ENCODE data around the gene ITGAV.

DNA sequence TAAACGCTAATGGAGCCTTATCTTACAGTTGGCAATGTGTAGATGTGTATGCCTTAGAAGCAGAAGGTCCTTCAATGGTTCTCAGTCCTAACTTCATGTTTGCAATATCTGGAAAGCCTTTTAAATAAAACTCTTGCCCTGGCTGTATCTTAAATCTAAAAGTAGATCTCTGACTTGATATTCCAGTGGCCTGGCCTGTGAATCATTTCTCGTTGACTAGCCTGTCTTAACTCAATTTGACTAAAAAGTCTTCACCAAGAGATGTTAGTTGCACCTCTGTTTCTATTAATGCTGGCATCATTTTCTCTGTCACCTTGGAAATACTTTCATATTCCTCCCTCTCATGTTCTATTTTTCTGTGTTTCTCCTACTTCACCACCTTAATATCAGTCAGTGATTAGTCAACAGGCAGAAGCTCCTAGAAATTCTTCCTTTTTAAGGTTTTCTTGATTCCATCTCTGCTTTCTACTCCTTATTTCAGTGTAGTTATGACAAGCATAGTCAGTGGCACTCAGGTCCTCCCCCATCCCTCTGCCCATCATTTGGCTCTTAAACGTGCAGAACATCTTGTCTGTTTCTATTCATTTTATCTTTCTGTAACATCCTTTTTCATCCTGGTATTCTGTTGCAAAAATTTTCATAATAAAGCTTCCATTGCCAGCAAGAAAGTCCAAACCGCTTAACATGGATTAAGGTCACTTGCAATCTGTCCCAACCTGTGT is 4.3 kb downstream of the ITGAV start:
- TF ChIP-seq, protein P1, sequence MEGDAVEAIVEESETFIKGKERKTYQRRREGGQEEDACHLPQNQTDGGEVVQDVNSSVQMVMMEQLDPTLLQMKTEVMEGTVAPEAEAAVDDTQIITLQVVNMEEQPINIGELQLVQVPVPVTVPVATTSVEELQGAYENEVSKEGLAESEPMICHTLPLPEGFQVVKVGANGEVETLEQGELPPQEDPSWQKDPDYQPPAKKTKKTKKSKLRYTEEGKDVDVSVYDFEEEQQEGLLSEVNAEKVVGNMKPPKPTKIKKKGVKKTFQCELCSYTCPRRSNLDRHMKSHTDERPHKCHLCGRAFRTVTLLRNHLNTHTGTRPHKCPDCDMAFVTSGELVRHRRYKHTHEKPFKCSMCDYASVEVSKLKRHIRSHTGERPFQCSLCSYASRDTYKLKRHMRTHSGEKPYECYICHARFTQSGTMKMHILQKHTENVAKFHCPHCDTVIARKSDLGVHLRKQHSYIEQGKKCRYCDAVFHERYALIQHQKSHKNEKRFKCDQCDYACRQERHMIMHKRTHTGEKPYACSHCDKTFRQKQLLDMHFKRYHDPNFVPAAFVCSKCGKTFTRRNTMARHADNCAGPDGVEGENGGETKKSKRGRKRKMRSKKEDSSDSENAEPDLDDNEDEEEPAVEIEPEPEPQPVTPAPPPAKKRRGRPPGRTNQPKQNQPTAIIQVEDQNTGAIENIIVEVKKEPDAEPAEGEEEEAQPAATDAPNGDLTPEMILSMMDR (IDR thresholded peaks at IDR 0.05; ENCODE audit: low read depth, low read length, missing input control): no peak
- no peak for TF ChIP-seq SP1 (IDR thresholded peaks at IDR 0.05)

All from liver (tissue), 3 donors.